Mammary epithelial cell (primary cell): ENCODE data around the gene ROMO1.

Source experiments
- EZH2 ChIP-seq: IDR thresholded peaks from 2 replicates; pipeline ENCODE4 v1.6.1; 2012; ENCODE audit warnings: low read length, inconsistent platforms, borderline replicate concordance
- TF ChIP-seq, protein P1 (sequence below), 2 donors: IDR thresholded peaks in 1 of 2; conservative IDR thresholded peaks in 1 of 2; 2 replicates each; pipeline ENCODE4 v1.5.1; 2011 to 2012; ENCODE audit warnings: inconsistent platforms in 2 of 2, low read length in 2 of 2, mild to moderate bottlenecking in 2 of 2, control low read depth in 1 of 2, low read depth in 1 of 2; ENCODE audit not compliant: insufficient read depth in 1 of 2; ENCODE audit errors: extremely low read depth in 1 of 2

- TF ChIP-seq, protein P1, sequence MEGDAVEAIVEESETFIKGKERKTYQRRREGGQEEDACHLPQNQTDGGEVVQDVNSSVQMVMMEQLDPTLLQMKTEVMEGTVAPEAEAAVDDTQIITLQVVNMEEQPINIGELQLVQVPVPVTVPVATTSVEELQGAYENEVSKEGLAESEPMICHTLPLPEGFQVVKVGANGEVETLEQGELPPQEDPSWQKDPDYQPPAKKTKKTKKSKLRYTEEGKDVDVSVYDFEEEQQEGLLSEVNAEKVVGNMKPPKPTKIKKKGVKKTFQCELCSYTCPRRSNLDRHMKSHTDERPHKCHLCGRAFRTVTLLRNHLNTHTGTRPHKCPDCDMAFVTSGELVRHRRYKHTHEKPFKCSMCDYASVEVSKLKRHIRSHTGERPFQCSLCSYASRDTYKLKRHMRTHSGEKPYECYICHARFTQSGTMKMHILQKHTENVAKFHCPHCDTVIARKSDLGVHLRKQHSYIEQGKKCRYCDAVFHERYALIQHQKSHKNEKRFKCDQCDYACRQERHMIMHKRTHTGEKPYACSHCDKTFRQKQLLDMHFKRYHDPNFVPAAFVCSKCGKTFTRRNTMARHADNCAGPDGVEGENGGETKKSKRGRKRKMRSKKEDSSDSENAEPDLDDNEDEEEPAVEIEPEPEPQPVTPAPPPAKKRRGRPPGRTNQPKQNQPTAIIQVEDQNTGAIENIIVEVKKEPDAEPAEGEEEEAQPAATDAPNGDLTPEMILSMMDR (conservative IDR thresholded peaks at IDR 0.05 in 1 of 2, IDR thresholded peaks at IDR 0.05 in 1 of 2; ENCODE audit: extremely low read depth in 1 of 2, insufficient read depth in 1 of 2, low read depth in 1 of 2, low read length in 2 of 2) = no peak
- TF ChIP-seq EZH2 = no peak
These were observed 3.9 kb upstream of the ROMO1 start for GRCh38 chr20:35695245-35695749.
